NCI-H1694 (cell line): ENCODE measurements around the gene CFHR1.
"Not testable (repeated sequence)": the region's sequence is repeated elsewhere in the genome, so short reads cannot be mapped to it uniquely, and the experiment has no call there.

Experiments used
- DNase-seq: peaks from one replicate; lab custom pipeline; 2025; lab: John Stamatoyannopoulos, UW

Gene CFHR1

GRCh38 chr1:196819531-196819930 lies at the start of gene CFHR1:
Gene CFHR1 (plus strand): TSS chr1:196819731. CDS start chr1:196819845, 114 bp downstream.
- DNase-seq, result not testable (repeated sequence)

GRCh38 chr1:196769823-196770222 lies 49.7 kb upstream of the CFHR1 start:
- DNase-seq, result not testable (repeated sequence)

DNA sequence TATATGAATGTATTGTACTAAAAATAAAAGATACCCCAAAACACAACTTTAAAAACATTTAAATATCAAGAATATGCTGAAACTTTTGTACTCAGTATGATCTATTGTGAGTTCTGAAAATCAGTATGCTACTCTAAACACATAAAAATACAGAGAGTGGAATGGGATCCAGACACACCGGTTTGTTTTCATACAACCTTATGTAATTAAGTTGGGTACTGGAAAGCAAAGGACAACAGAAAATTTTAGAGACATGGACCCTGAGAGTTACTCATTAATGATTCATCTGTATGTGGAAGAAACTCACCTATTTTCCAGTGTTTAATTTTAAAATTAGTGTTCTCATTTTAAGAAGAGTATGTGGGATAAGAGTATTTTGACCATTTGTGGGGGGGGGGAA lies 45.8 kb upstream of the CFHR1 start:
- no peak for DNase-seq

DNA sequence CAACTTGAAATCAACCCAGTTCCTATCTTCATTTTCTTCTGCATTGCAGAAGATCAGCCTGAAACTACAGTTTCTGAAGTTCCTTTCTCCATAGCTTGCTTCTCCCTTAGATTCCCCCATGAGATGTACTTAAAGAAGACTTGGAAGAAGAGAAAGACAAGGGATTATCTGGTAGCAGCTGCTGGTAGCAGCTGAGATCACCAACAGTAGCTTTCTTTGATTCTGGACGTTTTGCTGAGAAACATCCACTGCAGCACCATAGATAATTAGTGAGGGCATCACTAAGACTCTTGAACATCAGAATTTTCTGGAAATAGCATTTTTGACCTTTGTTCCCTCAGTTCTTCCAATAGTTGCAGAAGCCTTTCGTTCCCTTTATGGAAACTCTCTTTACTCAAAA lies 45.4 kb upstream of the CFHR1 start:
- no peak for DNase-seq

GRCh38 chr1:196774603-196775002 lies 44.9 kb upstream of the CFHR1 start, which contains the start of gene CFHR3:
Gene CFHR3 (plus strand): TSS chr1:196774840. CDS start chr1:196774887, 47 bp downstream.
- no peak for DNase-seq

GRCh38 chr1:196777603-196778002 lies 41.9 kb upstream of the CFHR1 start:
- no peak for DNase-seq

DNA sequence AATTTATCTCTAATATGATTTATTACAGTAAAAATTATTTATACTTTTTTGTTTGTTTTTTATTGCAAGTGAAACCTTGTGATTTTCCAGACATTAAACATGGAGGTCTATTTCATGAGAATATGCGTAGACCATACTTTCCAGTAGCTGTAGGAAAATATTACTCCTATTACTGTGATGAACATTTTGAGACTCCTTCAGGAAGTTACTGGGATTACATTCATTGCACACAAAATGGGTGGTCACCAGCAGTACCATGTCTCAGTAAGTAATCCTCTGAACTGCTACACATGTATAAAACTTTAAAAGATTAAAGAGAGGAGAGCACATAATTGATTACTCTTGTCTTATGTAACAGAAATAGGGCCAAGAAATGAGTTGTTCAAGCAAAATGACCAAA lies 40.4 kb upstream of the CFHR1 start:
- no peak for DNase-seq

- DNase-seq, result not testable (repeated sequence)
Observed at GRCh38 chr1:196791252-196791651, 28.3 kb upstream of the CFHR1 start.

- not testable (repeated sequence) for DNase-seq
Observed at GRCh38 chr1:196794103-196794502, 25.4 kb upstream of the CFHR1 start.

DNA sequence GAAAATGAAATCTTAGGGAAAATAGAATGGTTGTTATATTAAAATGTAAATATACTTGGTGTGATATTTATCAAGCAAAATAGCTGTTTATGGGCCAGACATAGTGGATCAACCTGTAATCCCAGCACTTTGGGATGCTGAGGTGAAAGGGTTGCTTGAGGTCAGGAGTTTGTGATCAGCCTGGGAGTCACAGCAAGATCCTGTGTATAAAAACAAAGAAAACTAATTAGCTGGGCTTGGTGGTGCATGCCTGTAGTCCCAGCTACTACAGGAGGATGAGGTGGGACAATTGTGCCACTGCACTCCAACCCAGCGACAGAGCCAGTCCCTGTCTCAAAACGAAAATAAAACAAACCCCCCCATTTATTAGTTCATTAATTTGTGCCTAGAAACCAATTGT lies 21.6 kb upstream of the CFHR1 start:
- DNase-seq, result no peak

GRCh38 chr1:196801920-196802319 lies 17.6 kb upstream of the CFHR1 start:
- DNase-seq, result not testable (repeated sequence)

GRCh38 chr1:196808529-196809235 lies 10.8 kb upstream of the CFHR1 start:
- no peak for DNase-seq

DNA sequence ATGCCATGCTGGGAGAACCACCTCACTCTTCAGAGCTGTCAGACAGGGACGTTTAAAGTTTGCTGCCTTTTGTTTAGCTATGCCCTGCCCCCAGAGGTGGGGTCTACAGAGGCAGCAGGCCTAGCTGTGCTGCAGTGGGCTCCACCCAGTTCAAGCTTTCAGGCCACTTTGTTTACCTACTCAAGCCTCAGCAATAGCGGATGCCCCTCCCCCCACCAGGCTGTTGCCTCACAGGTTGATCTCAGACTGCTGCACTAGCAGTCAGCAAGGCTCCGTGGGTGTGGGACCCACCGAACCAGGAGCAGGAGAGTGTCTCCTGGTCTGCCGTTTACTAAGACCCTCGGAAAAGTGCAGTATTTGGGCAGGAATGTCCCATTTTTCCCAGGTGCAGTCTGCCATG lies 2.1 kb upstream of the CFHR1 start:
- DNase-seq, result not testable (repeated sequence)

DNA sequence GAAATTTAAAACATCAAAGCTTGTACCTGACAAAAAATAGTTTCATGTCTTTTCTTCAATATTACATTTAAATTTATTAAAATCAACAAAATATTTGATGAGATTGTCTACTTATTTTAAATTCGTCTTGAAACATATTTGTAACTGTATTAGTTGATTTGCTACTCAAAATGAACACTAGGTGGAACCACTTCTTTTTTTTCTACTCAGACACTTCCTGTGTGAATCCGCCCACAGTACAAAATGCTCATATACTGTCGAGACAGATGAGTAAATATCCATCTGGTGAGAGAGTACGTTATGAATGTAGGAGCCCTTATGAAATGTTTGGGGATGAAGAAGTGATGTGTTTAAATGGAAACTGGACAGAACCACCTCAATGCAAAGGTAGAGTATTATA lies 8.3 kb downstream of the CFHR1 start:
- DNase-seq, result peak; percentile 35

GRCh38 chr1:196849613-196850492 lies 30.3 kb downstream of the CFHR1 start:
- DNase-seq, result not testable (repeated sequence)

- DNase-seq, result no peak
Observed at GRCh38 chr1:196856053-196856452, 36.5 kb downstream of the CFHR1 start.

DNA sequence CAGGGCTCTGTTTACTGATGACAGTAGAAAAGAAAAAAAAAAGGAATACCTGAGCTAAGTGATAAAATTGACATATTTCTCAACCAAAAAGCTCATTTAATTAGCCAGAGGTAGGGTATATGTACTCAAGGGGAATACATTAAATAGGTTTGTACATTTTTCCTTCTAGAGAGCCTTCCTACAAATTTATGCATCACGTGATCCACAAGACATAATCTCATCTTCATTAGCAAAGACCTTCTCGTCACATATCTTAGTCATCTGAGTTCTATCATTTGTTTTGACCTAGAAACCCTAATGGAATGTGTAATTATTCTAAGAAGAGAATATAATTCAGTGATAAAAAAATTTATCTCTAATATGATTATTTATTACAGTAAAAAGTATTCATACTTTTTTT lies 37.7 kb downstream of the CFHR1 start:
- DNase-seq, result no peak

DNA sequence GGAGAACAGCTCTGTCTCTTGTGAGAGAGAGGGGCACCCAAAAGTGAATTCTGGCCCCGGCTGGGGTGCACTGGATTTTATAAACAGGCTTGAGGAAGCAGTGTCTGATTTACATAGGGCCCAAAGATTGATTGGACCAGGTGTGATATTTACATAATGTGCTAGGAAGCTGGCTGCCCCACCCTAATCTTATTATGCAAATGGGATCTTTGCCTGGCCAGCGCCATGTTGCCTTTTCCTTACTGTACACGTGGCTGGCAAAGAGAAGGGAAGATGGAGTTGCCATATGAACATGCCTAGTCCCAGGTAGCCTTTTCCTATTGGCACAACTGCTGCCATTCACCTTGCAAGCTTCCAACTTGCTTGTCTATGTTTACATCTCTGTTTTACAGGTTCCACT lies 39.3 kb downstream of the CFHR1 start:
- no peak for DNase-seq

GRCh38 chr1:196860323-196860884 lies 40.9 kb downstream of the CFHR1 start:
- no peak for DNase-seq

DNA sequence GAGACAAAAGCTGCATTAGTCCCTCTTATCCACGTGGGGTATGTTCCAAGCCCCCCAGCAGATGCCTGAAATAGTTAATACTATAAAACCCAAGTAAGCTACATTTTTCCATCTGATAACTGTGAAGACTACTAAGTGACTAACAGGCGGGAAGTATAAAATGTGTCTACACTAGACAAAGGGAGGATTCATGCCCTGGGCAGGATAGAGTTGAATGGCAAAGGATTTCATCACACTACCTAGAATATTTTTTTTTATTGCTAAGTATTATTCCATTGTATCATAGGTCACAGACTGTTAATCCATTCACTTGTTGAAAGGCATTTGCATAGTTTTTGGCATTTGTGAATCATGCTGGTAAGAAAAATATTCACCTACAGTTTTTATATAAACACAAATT lies 41.9 kb downstream of the CFHR1 start:
- DNase-seq, result no peak

GRCh38 chr1:196866974-196867373 lies 47.4 kb downstream of the CFHR1 start:
- no peak for DNase-seq

GRCh38 chr1:196873385-196873784 lies 53.9 kb downstream of the CFHR1 start:
- no peak for DNase-seq

DNA sequence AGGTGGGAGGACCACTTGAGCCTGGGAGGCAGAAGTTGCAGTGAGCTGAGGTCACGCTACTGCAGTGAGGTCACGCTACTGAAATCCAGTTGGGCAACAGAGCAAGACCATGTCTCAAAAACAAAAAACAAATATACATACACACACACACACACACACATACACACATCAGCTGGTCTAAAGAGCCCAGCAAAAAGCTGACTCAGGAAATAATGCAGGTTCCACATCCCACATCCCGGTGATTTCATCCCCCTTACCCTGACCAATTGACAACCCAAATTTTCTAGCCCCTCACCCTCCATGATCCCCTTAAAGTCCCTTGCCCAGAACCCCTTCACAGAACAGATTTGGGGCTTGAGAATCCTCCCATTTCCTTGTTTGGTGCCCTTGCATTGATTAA lies 56.4 kb downstream of the CFHR1 start:
- no peak for DNase-seq
